ENCODE data around the gene HMGN2. TPM values are rescaled to one million over a fixed set of nuclear protein-coding genes. Genes with fewer than 3 reads are reported as not detected.

HMGN2 gene
- total RNA-seq, 1 experiment from 2014 or later, result 568 TPM

DNA sequence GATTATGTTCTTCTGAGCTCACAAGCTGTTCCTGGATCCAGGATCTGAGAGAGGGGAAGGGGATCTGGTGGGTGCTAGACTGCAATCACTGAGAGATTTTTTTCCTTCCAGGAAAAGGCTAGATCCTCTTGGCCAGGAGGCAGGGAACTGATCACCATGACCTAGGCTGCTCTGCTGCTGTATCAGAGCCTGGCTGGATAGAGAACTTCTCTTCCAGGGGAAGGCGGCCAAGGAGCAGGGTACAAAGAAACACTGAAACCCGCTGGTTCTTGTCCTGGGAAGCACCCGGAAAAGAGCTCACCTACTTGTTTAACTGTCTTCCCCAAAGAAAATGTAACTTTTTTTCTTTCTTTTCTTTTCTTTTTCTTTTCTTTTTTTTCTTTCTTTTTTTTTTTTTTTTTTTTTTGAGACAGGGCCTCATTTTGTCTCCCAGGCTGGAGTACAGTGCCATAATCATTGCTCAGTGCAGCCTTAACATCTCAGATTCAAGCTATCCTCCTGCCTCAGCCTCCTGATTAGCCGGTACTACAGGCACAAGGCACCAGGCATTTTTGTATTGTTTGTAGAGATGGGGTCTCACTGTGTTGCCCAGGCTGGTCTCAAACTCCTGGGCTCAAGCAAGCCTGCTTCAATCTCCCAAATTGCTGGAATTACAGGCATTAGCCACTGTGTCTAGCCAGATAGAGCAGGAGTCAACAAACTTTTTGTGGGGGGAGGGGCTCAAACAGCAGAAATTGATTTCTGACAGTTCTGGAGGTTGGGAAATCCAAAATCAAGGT lies 44.9 kb downstream of the HMGN2 start:
- Histone ChIP-seq H3K27me3 (no peaks in the 10 kb centered on the region), H3K4me3 (no peak overlapping the region), H3K36me3 (no peaks in the 10 kb centered on the region), H3K9me3 (no peaks in the 10 kb centered on the region)
- DNase-seq, result no peak

DNA sequence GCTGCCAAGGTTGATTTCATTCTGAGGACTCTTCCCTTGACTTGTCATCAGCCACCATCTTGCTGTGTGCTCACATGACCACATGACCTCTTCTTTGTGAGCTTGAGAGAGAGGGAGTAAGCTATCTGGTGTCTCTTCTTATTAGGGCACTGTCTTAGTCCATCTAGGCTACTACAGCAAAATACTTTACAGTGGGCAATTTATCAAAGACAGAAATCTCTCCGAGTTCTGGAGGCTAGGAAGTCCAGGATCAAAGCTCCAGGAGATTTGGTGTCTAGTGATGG lies 45.5 kb downstream of the HMGN2 start:
- DNase-seq, result no peak
- H3K27me3 ChIP-seq, result no peaks in the 10 kb centered on the region
- H3K9me3 ChIP-seq, result no peaks in the 10 kb centered on the region
- H3K4me3 ChIP-seq, result no peak overlapping the region
- no peaks in the 10 kb centered on the region for H3K36me3 ChIP-seq

DNA sequence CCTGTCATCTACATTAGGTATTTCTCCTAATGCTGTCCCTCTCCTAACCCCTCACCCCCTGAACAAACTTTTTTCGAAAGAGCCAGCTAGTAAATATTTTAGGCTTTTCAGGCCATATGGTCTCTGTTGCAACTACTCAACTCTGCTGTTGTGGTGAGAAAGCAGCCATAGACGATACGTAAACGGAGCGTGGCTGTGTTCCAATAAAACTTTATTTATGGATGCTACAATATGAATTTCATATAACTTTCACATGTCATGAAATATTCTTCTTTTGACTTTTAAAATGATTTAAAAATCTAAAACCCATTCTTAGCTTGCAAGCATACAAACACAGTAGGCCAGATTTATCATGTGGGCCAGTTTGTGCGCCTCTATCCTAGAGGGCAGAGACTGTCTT lies 46.1 kb downstream of the HMGN2 start:
- Histone ChIP-seq H3K9me3 (no peaks in the 10 kb centered on the region), H3K4me3 (no peak overlapping the region), H3K36me3 (no peaks in the 10 kb centered on the region), H3K27me3 (no peaks in the 10 kb centered on the region)
- no peak for DNase-seq

DNA sequence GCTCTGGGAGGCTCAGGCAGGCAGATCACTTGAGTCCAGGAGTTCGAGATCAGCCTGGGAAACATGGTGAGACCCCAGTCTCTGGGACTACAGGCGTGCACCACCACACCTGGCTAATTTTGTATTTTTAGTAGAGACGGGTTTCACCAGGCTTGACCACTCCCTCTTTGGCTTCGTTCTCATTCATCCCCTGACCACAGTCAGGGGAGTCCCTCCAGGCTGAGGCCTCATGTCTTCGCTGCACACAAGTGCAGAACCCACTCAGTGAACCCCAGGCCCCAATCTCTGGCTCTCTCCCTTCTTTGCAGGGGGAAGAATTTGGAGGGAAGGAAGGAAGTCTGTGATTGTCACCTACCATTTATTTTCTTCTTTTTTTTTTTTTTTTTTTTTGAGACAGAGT lies 48.1 kb downstream of the HMGN2 start:
- DNase-seq, result no peak
- peaks cover 4% of the 10 kb centered on the region; the same call in 1 of the 2 replicates for H3K27me3 ChIP-seq
- H3K9me3 ChIP-seq, result no peaks in the 10 kb centered on the region
- H3K36me3 ChIP-seq, result no peaks in the 10 kb centered on the region
- no peak overlapping the region for H3K4me3 ChIP-seq

DNA sequence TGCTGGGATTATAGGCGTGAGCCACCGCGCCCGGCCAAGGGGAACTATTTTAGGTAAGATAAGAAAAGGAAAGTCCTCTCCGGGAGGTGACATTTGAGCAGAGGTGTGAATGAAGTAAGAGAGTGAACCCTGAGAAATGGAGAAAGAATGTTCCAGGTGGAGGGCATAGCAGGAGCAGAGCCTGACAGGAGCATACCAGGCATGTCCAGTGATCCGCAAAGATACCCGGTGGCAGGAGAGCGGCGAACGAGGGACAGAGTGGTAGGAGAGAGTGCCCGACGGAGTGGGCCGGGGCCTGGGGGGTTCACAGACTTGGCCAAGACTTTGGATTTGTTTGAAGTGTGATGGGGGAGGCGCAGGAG lies 49.4 kb downstream of the HMGN2 start:
- Histone ChIP-seq H3K9me3 (no peaks in the 10 kb centered on the region), H3K4me3 (no peak overlapping the region), H3K36me3 (no peaks in the 10 kb centered on the region), H3K27me3 (peaks cover 4% of the 10 kb centered on the region; the same call in 1 of the 2 replicates)
- DNase-seq, result no peak

DNA sequence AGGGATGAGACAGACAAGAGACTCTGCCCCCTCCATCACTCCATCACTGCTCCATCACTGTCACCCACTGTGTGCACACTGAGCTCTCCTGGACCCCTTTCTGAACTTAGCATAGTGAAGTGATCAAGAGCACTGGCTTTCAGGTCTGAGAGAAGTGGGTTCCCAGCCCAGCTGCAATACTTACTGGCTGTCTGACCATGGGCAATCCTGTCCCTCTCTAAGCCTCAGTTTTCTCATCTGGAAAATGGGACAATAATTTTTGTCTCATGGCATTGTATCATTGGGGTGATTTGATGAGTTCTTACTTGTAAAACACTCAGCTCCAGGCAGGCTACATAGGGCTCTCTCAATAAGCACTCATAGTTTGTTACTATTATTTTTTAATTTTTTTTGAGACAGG lies 49.8 kb downstream of the HMGN2 start:
- DNase-seq, result no peak
- Histone ChIP-seq H3K4me3 (no peak overlapping the region), H3K9me3 (no peaks in the 10 kb centered on the region), H3K36me3 (no peaks in the 10 kb centered on the region), H3K27me3 (peaks cover 4% of the 10 kb centered on the region; the same call in 1 of the 2 replicates)

DNA sequence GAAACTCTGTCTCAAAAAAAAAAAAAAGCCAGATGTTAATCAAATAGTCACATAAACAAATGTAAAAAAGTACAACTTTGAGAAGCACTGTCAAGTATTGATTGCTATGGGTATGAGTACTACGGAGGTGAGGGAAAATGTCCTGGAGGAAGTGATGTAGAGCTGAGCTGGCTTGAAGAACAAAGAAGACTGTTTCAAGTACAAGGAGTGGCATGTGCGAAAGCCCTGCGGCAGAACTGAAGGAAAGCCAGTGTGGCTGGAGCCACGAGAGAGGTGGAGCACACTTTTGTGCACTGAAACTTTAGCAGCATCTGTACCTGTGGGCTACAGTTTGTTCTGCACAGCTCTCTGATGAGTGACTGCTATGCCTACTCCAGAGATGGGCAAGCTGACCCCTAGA lies 51.9 kb downstream of the HMGN2 start:
- Histone ChIP-seq H3K36me3 (no peaks in the 10 kb centered on the region), H3K27me3 (peaks cover 4% of the 10 kb centered on the region; the same call in 1 of the 2 replicates), H3K9me3 (no peaks in the 10 kb centered on the region), H3K4me3 (no peak overlapping the region)
- no peak for DNase-seq

Other genes with a start within 250 kb of the HMGN2 start
- gene CEP85, start 238.2 kb upstream of the HMGN2 start, total RNA-seq (2014; rRNA removed; shearing (Covaris generic); ENCODE audit: low replicate concordance), result 13.3 and 13.9 TPM in 2 replicates
- 20.2 and 22.3 TPM in 2 replicates for gene SH3BGRL3, start 192.4 kb upstream of the HMGN2 start, total RNA-seq (2014; rRNA removed; shearing (Covaris generic); ENCODE audit: low replicate concordance)
- gene UBXN11, start 165.8 kb upstream of the HMGN2 start, total RNA-seq (2014; rRNA removed; shearing (Covaris generic); ENCODE audit: low replicate concordance), result 3.9 and 6.1 TPM in 2 replicates
- not detected in 2 replicates for gene CD52, start 154.5 kb upstream of the HMGN2 start, total RNA-seq (2014; rRNA removed; shearing (Covaris generic); ENCODE audit: low replicate concordance)
- gene CRYBG2, start 118.3 kb upstream of the HMGN2 start, total RNA-seq (2014; rRNA removed; shearing (Covaris generic); ENCODE audit: low replicate concordance), result not detected in 2 replicates
- gene ZNF683, start 99.7 kb upstream of the HMGN2 start, total RNA-seq (2014; rRNA removed; shearing (Covaris generic); ENCODE audit: low replicate concordance), result not detected in 2 replicates
- gene LIN28A, start 61.6 kb upstream of the HMGN2 start, total RNA-seq (2014; rRNA removed; shearing (Covaris generic); ENCODE audit: low replicate concordance), result not detected in 2 replicates
- 28.8 and 37.8 TPM in 2 replicates for gene DHDDS, start 40.1 kb upstream of the HMGN2 start, total RNA-seq (2014; rRNA removed; shearing (Covaris generic); ENCODE audit: low replicate concordance)
- gene RPS6KA1, start 57.3 kb downstream of the HMGN2 start, total RNA-seq (2014; rRNA removed; shearing (Covaris generic); ENCODE audit: low replicate concordance), result 10.1 and 10.2 TPM in 2 replicates
- 5.5 and 14.6 TPM in 2 replicates for gene ARID1A, start 223.6 kb downstream of the HMGN2 start, total RNA-seq (2014; rRNA removed; shearing (Covaris generic); ENCODE audit: low replicate concordance)

Data from MG63 (cell line).